SK-N-MC (cell line): ENCODE data around the gene SLC35A5.
A peak's percentile ranks its signal among the peaks of the same experiment; 100 is the strongest.

ENCODE experiments used
- DNase-seq: peaks from one replicate; pipeline ENCODE4 v3.0.0-alpha.2; 2011; ENCODE audit warnings: low read depth, low spot score
- H3K27ac ChIP-seq: fragments of 200-600 bp; sonication (generic); 2 replicates; pipeline ENCODE4 v1.5.1; 2016; ENCODE audit warnings: mixed run types
- H3K36me3 ChIP-seq: fragments of 200-600 bp; sonication (generic); 2 replicates; pipeline ENCODE4 v1.6.1; 2017; ENCODE audit warnings: antibody characterized with exemption, low read length, mixed read lengths; ENCODE audit not compliant: insufficient read depth
- H3K4me3 ChIP-seq: fragments of 200-600 bp; sonication (generic); 2 replicates; pipeline ENCODE4 v1.5.1; 2016
- H3K9ac ChIP-seq: fragments of 200-600 bp; sonication (generic); 2 replicates; pipeline ENCODE4 v1.8.0; 2017; ENCODE audit warnings: mixed run types, mixed read lengths; ENCODE audit not compliant: insufficient read length
- H3K9me3 ChIP-seq: fragments of 200-600 bp; sonication (generic); 2 replicates; pipeline ENCODE4 v1.6.1; 2017; ENCODE audit warnings: low read depth, mild to moderate bottlenecking, antibody characterized with exemption, low read length, moderate library complexity, mixed read lengths
- EZH2 ChIP-seq: fragments of 200-600 bp; sonication (generic); IDR thresholded peaks from one replicate; pipeline ENCODE4 v1.6.1; 2017; ENCODE audit warnings: antibody characterized with exemption
- FOXP2 ChIP-seq: optimal IDR thresholded peaks from 2 replicates; pipeline ENCODE3; 2011; ENCODE audit warnings: mild to moderate bottlenecking, moderate library complexity; ENCODE audit not compliant: insufficient read depth; ENCODE audit errors: extremely low read length, control extremely low read depth
- POLR2AphosphoS5 ChIP-seq: IDR thresholded peaks from 2 replicates; pipeline ENCODE4 v1.6.1; 2012; ENCODE audit warnings: mild to moderate bottlenecking, low read depth, low read length, borderline replicate concordance

SLC35A5 gene

GRCh38 chr3:112564940-112565305 is 3.1 kb downstream of the SLC35A5 start:
- no peak overlapping the region for H3K9ac ChIP-seq
- H3K27ac ChIP-seq: no peak overlapping the region
- H3K9me3 ChIP-seq: no peaks in the 10 kb centered on the region
- H3K4me3 ChIP-seq: no peak overlapping the region
- no peak for DNase-seq
- peaks cover 8% of the 10 kb centered on the region; the same call in 1 of the 2 replicates for H3K36me3 ChIP-seq
- TF ChIP-seq POLR2AphosphoS5 (no peak), FOXP2 (no peak), EZH2 (no peak)

GRCh38 chr3:112568642-112569041 is 6.8 kb downstream of the SLC35A5 start:
- TF ChIP-seq FOXP2 (no peak), POLR2AphosphoS5 (no peak), EZH2 (no peak)
- Histone ChIP-seq H3K4me3 (no peak overlapping the region), H3K9ac (no peak overlapping the region), H3K27ac (no peak overlapping the region), H3K9me3 (no peaks in the 10 kb centered on the region), H3K36me3 (peaks cover 19% of the 10 kb centered on the region)
- no peak for DNase-seq

- no peak for DNase-seq
- no peak overlapping the region for H3K4me3 ChIP-seq
- no peaks in the 10 kb centered on the region for H3K9me3 ChIP-seq
- peaks cover 25% of the 10 kb centered on the region for H3K36me3 ChIP-seq
- TF ChIP-seq EZH2 (no peak), POLR2AphosphoS5 (no peak), FOXP2 (no peak)
- H3K27ac ChIP-seq: no peak overlapping the region
- H3K9ac ChIP-seq: no peak overlapping the region
Observed at GRCh38 chr3:112569265-112569664, 7.4 kb downstream of the SLC35A5 start.

DNA sequence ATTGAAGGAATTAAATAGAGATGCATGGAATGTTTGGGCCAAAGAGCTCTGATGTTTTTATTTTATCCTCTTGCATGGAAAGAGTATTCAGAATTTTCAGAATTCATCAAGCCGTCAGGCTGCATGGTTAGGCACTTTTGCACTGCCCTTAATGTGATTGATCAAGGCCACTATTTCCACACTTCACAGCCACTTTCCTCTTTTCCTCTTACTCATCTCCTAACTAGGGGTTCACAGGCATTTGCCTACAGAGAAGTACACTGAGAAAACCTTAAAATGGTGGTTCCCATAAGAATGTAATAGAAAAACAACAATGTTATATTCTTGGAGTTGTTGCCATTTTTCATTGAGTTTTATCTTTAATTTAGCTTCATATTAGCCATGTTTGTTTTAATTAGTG is 10.9 kb downstream of the SLC35A5 start:
- Histone ChIP-seq H3K4me3 (no peak overlapping the region), H3K9me3 (no peaks in the 10 kb centered on the region), H3K27ac (no peak overlapping the region), H3K36me3 (peaks cover 25% of the 10 kb centered on the region), H3K9ac (no peak overlapping the region)
- DNase-seq: no peak
- no peak for TF ChIP-seq FOXP2
- no peak for TF ChIP-seq POLR2AphosphoS5
- TF ChIP-seq EZH2: no peak

DNA sequence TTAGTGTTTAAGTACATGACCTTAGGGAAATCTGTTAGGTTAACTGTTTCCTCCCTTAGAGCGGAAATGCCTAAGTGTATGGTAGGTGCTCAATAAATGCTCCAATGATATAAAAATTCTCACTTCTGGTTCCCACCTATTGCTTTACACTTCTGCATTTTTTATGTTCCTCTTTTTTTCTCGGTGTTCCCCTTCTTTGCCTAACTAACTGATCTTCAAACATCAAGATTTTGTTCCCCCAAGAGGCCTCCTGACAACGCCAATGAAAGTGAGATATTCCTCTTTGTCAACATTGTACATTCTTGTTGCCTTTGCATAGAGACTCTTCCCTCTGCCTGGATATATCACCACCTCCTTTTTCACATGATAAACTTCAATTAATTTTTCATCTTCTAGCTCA is 17.4 kb downstream of the SLC35A5 start:
- no peak overlapping the region for H3K27ac ChIP-seq
- no peaks in the 10 kb centered on the region for H3K9me3 ChIP-seq
- H3K9ac ChIP-seq: no peak overlapping the region
- peaks cover 4% of the 10 kb centered on the region for H3K36me3 ChIP-seq
- no peak for TF ChIP-seq FOXP2
- TF ChIP-seq EZH2: no peak
- no peak for TF ChIP-seq POLR2AphosphoS5
- H3K4me3 ChIP-seq: no peak overlapping the region
- no peak for DNase-seq

DNA sequence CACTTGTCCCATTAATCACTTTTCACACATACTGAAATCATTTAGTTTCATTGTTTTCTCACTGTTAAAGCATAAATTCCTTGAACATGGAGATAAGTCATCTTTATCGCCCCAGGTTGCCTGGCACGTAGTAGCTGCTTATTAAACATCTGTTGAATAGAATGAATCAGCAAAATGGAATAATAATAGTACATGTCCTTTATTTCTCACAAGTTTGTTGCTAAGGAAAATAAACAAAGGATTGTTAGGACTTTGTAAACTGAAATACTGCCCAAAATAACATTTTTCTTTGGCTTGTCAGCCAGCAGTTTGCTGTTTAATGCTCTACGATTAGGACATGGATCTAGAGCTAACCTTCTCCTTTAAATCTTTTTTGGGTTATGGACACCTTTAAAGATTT is 17.9 kb downstream of the SLC35A5 start:
- H3K4me3 ChIP-seq: no peak overlapping the region
- no peak overlapping the region for H3K9ac ChIP-seq
- H3K36me3 ChIP-seq: peaks cover 7% of the 10 kb centered on the region
- no peak overlapping the region for H3K27ac ChIP-seq
- no peak for DNase-seq
- TF ChIP-seq POLR2AphosphoS5: no peak
- TF ChIP-seq FOXP2: no peak
- no peak for TF ChIP-seq EZH2
- no peaks in the 10 kb centered on the region for H3K9me3 ChIP-seq

DNA sequence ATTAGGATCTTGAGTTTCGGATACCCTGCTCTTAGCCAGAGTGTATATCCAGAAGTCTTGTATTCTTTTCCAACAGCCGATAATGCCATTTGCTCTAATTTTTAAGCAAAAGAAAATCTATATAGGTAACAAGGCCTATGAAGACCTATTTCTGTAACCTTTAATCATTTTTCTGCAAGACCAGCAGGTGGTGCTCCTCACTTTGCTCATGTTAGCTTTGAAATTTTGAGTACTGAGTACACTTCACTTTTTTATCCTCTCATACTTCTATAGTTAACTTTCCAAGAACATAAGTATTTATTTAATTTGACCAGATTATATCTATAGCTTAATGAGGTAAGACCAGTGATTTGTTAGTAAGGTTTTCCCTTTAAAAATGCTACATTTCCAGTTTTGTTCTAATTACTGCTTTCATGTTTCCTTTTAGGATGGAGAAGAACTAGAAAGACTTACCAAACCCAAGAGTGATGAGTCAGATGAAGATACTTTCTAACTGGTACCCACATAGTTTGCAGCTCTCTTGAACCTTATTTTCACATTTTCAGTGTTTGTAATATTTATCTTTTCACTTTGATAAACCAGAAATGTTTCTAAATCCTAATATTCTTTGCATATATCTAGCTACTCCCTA is 20.5 kb downstream of the SLC35A5 start:
- TF ChIP-seq FOXP2: no peak
- H3K9ac ChIP-seq: no peak overlapping the region
- DNase-seq: peak; percentile 16
- H3K27ac ChIP-seq: no peak overlapping the region
- H3K36me3 ChIP-seq: peaks cover 12% of the 10 kb centered on the region
- H3K4me3 ChIP-seq: no peak overlapping the region
- H3K9me3 ChIP-seq: no peaks in the 10 kb centered on the region

GRCh38 chr3:112583105-112583504 is 21.3 kb downstream of the SLC35A5 start:
- Histone ChIP-seq H3K9me3 (no peaks in the 10 kb centered on the region), H3K4me3 (no peak overlapping the region), H3K27ac (no peak overlapping the region), H3K9ac (no peak overlapping the region), H3K36me3 (peaks cover 17% of the 10 kb centered on the region)
- TF ChIP-seq POLR2AphosphoS5 (no peak), FOXP2 (no peak), EZH2 (no peak)
- no peak for DNase-seq

- Histone ChIP-seq H3K9me3 (no peaks in the 10 kb centered on the region), H3K9ac (no peak overlapping the region), H3K27ac (no peak overlapping the region), H3K4me3 (no peak overlapping the region), H3K36me3 (peaks cover 21% of the 10 kb centered on the region)
- DNase-seq: no peak
- no peak for TF ChIP-seq EZH2
- no peak for TF ChIP-seq POLR2AphosphoS5
- TF ChIP-seq FOXP2: no peak
Observed at GRCh38 chr3:112585782-112586181, 23.9 kb downstream of the SLC35A5 start.
